ENCODE measurements around the gene LRG1. TPM values are rescaled to one million over a fixed set of nuclear protein-coding genes. Genes with fewer than 3 reads are reported as not detected.

LRG1 gene
- total and polyA plus RNA-seq, 10 of the 15 experiments (the other 5 are each of a cell fraction or from before 2014, with no cell fraction given) = 0.29 to 4.7 (median 0.58) TPM

DNA sequence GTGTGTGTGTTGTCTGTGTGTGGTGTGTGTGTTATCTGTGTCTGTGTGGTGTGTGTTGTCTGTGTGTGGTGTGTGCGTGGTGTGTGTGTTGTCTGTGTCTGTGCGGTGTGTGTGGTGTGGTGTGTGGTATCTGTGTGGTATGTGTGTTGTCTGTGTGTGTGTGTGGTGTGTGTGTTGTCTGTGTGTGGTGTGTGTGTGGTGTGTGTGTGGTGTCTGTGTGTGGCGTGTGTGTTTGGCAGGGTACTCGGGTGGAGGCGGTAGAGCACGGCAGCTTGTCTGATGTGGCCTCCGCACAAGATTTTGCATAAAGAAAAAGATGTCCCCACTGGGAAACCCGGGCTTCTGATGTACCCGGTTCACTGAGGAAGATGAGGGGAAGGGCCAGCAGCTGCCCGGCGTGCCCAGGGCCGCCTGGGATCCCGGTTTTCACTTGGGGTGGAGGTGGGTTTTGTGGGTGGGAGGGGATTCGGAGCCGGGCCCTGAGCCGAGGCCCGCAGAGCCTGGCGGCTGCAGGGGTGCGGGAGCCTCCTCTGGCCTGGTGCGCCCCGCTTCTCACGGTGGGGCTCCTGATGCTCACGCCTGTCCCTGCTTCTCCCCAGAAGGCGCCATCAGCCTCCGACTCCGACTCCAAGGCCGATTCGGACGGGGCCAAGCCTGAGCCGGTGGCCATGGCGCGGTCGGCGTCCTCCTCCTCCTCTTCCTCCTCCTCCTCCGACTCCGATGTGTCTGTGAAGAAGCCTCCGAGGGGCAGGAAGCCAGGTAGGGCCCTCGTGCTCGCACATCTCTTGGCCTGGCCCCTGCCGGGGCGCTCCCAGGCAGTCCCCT, 46.5 kb downstream of the LRG1 start:
- ATAC-seq (no peak), FAIRE-seq (peak; percentile 74), DNase-seq (ENCODE audit: low read depth, low spot score) (no peak)
- ChIA-PET SMC1A (ENCODE audit: uncharacterized antibody, unreplicated experiment) (no interaction called here), POLR2A (no interaction called here), CTCF (no interaction called here), RAD21 (ENCODE audit: unreplicated experiment) (no interaction called here)
- Histone ChIP-seq H3K9me3 (replicated peaks; ENCODE audit: control insufficient read depth, insufficient read depth, low read length) (no peaks in the 10 kb centered on the region), H3K4me1 (ENCODE audit: control insufficient read depth, insufficient read depth, low read length) (no peaks in the 10 kb centered on the region), H2AFZ (ENCODE audit: control insufficient read depth, low read depth, low read length) (no peak overlapping the region), H3K79me2 (ENCODE audit: control insufficient read depth, insufficient read depth, low read length) (no peaks in the 10 kb centered on the region), H3K27me3 (replicated peaks in 1 of 2; ENCODE audit: control insufficient read depth in 2 of 2, insufficient read depth in 2 of 2, low read length in 1 of 2) (no peaks in the 10 kb centered on the region), H4K20me1 (ENCODE audit: control insufficient read depth, insufficient read depth) (no peaks in the 10 kb centered on the region), H3K36me3 (ENCODE audit: control insufficient read depth in 2 of 2, insufficient read depth in 2 of 2, low read length in 1 of 2) (peaks cover 11 to 19% of the 10 kb centered on the region in 2 experiments; a peak in 3 of 4 replicates), H3K4me2 (ENCODE audit: control insufficient read depth, insufficient read depth) (no peak overlapping the region), H3K4me3 (no peak overlapping the region), H3K27ac (ENCODE audit: control insufficient read depth, insufficient read depth) (no peak overlapping the region), H3K9ac (ENCODE audit: control insufficient read depth, insufficient read depth, low read length) (no peak overlapping the region)
- WGBS (ENCODE audit: insufficient coverage, insufficient replicate concordance, low lambda C conversion rate, missing lambda C conversion rate) = 87% methylated on average over 31 of the region's 41 CpGs
- intact Hi-C loops (cut with micrococcal nuclease; ENCODE audit: unreplicated experiment) = no loop called here
- BruUV-seq (replicated peaks) = no TSS peak
- in situ Hi-C loops (cut with MboI) = no loop called here
- no peak for TF ChIP-seq POLR2AphosphoS2 (IDR thresholded peaks at IDR 0.05; ENCODE audit: low read depth, low read length)
- no peak for TF ChIP-seq YY1 (IDR thresholded peaks at IDR 0.05; ENCODE audit: low read depth, low read length)
- TF ChIP-seq, protein P1, sequence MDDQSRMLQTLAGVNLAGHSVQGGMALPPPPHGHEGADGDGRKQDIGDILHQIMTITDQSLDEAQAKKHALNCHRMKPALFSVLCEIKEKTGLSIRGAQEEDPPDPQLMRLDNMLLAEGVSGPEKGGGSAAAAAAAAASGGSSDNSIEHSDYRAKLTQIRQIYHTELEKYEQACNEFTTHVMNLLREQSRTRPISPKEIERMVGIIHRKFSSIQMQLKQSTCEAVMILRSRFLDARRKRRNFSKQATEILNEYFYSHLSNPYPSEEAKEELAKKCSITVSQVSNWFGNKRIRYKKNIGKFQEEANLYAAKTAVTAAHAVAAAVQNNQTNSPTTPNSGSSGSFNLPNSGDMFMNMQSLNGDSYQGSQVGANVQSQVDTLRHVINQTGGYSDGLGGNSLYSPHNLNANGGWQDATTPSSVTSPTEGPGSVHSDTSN (IDR thresholded peaks at IDR 0.05; ENCODE audit: insufficient replicate concordance, low read depth, low read length) = no peak
- 0 out of 2 replicates have a peak, but pooled peaks have one; percentile 7 for TF ChIP-seq RUNX3 (IDR thresholded peaks at IDR 0.05; ENCODE audit: low read length)
- no peak for TF ChIP-seq GATAD2B (conservative IDR thresholded peaks at IDR 0.05; ENCODE audit: low read depth)
